BLaER1 (cell line): Measurements from ENCODE around the gene CNTNAP5.

Experiments
- H3K27ac ChIP-seq: shearing (Covaris generic); formaldehyde crosslinking; 2 replicates; pipeline ENCODE4 v1.8.1; 2022
- H3K27me3 ChIP-seq: shearing (Covaris generic); formaldehyde crosslinking; 2 replicates; pipeline ENCODE4 v1.8.1; 2022
- H3K36me3 ChIP-seq: shearing (Covaris generic); formaldehyde crosslinking; 2 replicates; pipeline ENCODE4 v1.8.1; 2022
- H3K4me1 ChIP-seq: shearing (Covaris generic); formaldehyde crosslinking; 2 replicates; pipeline ENCODE4 v1.8.1; 2022
- H3K4me2 ChIP-seq: shearing (Covaris generic); formaldehyde crosslinking; 2 replicates; pipeline ENCODE4 v1.8.1; 2022
- H3K4me3 ChIP-seq: shearing (Covaris generic); formaldehyde crosslinking; 2 replicates; pipeline ENCODE4 v1.8.1; 2022
- H3K9ac ChIP-seq: shearing (Covaris generic); formaldehyde crosslinking; 2 replicates; pipeline ENCODE4 v1.8.1; 2022
- H3K9me3 ChIP-seq: shearing (Covaris generic); formaldehyde crosslinking; 2 replicates; pipeline ENCODE4 v1.8.1; 2022
- H4K20me1 ChIP-seq: shearing (Covaris generic); formaldehyde crosslinking; 2 replicates; pipeline ENCODE4 v1.8.1; 2022
- Cebpa-rat ChIP-seq: shearing (Covaris generic); IDR thresholded peaks from 2 replicates; pipeline ENCODE4 v1.8.1; 2022

Gene CNTNAP5

DNA sequence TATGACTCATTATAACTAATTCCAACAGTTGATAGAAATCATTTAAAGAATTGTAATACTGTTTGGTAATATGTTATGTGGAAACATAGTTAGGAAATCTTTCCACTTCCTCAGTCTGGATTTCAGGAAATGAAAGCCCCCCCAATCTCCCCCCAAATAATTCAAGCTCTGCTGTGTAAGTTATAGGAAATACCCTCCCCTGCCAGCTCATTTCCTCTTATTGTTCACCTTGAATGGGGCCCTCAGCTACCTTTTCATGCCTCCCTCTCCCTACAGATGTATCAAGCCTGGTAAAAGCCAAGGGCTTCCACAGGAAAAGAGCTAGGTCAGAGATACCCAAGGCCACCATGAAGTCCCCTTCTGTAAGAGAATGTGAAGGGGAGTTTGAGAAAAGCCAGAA lies 155.5 kb downstream of the CNTNAP5 start:
- H3K4me1 ChIP-seq = no peaks in the 10 kb centered on the region
- no peaks in the 10 kb centered on the region for H3K36me3 ChIP-seq
- H3K27ac ChIP-seq = no peak overlapping the region
- H3K4me3 ChIP-seq = no peak overlapping the region
- H3K27me3 ChIP-seq = no peaks in the 10 kb centered on the region
- no peak for TF ChIP-seq Cebpa-rat
- H4K20me1 ChIP-seq = no peaks in the 10 kb centered on the region
- H3K9me3 ChIP-seq = no peaks in the 10 kb centered on the region
- no peak overlapping the region for H3K4me2 ChIP-seq
- no peak overlapping the region for H3K9ac ChIP-seq

DNA sequence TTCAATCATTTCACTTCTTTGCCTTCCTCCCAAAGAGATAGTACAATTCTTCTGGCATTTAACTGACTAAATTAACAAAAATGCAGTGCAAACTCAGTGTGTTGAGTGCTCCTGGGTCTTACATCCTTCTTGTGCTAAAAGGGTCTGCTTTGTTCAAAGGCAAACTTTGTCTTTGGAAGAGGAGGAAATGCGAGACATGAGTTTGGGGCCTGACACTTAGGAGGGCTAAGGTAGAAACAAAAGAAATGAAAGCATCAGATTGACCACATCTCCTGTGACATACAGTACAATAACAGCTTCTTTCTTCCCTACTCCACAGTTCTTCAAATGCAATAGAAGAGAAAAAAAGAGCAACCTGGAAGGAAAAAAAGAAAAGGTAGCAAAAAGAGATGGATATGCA lies 161.7 kb downstream of the CNTNAP5 start:
- H3K27ac ChIP-seq = no peak overlapping the region
- H3K27me3 ChIP-seq = no peaks in the 10 kb centered on the region
- H3K9me3 ChIP-seq = no peaks in the 10 kb centered on the region
- no peak overlapping the region for H3K4me2 ChIP-seq
- no peak overlapping the region for H3K9ac ChIP-seq
- H3K4me1 ChIP-seq = no peaks in the 10 kb centered on the region
- H4K20me1 ChIP-seq = no peaks in the 10 kb centered on the region
- no peak overlapping the region for H3K4me3 ChIP-seq
- TF ChIP-seq Cebpa-rat = no peak
- H3K36me3 ChIP-seq = no peaks in the 10 kb centered on the region

GRCh38 chr2:124187948-124188347 lies 162.9 kb downstream of the CNTNAP5 start:
- Histone ChIP-seq H3K4me2 (no peak overlapping the region), H3K9me3 (no peaks in the 10 kb centered on the region), H3K27ac (no peak overlapping the region), H3K36me3 (no peaks in the 10 kb centered on the region), H3K4me1 (no peaks in the 10 kb centered on the region), H3K4me3 (no peak overlapping the region), H3K9ac (no peak overlapping the region), H3K27me3 (no peaks in the 10 kb centered on the region), H4K20me1 (no peaks in the 10 kb centered on the region)
- TF ChIP-seq Cebpa-rat = no peak

GRCh38 chr2:124193706-124194105 lies 168.6 kb downstream of the CNTNAP5 start:
- no peaks in the 10 kb centered on the region for H3K4me1 ChIP-seq
- H3K9me3 ChIP-seq = no peaks in the 10 kb centered on the region
- H3K27me3 ChIP-seq = no peaks in the 10 kb centered on the region
- H4K20me1 ChIP-seq = no peaks in the 10 kb centered on the region
- H3K4me2 ChIP-seq = no peak overlapping the region
- no peak overlapping the region for H3K4me3 ChIP-seq
- no peaks in the 10 kb centered on the region for H3K36me3 ChIP-seq
- TF ChIP-seq Cebpa-rat = no peak
- no peak overlapping the region for H3K27ac ChIP-seq
- no peak overlapping the region for H3K9ac ChIP-seq

- no peak for TF ChIP-seq Cebpa-rat
- no peaks in the 10 kb centered on the region for H3K36me3 ChIP-seq
- no peaks in the 10 kb centered on the region for H3K4me1 ChIP-seq
- no peak overlapping the region for H3K4me3 ChIP-seq
- H3K4me2 ChIP-seq = no peak overlapping the region
- peaks cover 14% of the 10 kb centered on the region for H3K9me3 ChIP-seq
- H3K9ac ChIP-seq = no peak overlapping the region
- no peak overlapping the region for H3K27ac ChIP-seq
- no peaks in the 10 kb centered on the region for H4K20me1 ChIP-seq
- no peaks in the 10 kb centered on the region for H3K27me3 ChIP-seq
Measured at GRCh38 chr2:124201713-124202112, 176.6 kb downstream of the CNTNAP5 start.

DNA sequence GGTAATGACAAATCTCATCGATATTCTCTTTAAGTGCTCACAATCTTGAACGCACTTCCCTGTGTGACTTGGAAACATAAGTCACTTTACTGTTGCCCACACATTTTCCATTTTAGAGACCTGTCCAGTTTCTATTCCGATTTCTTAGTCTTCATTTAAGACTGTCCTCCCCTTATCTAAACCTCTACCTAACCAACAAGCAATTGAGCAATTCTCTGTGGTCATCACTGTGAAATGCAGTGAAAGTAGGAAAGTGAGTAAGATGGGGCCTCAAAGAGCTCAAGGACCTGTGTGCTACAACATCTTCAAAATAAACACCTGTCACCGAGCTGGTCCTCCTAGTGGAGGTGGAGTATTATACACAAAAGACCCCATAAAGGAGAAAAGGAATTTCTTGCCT lies 184.4 kb downstream of the CNTNAP5 start:
- no peaks in the 10 kb centered on the region for H4K20me1 ChIP-seq
- no peak overlapping the region for H3K4me3 ChIP-seq
- peaks cover 12% of the 10 kb centered on the region for H3K9me3 ChIP-seq
- no peak for TF ChIP-seq Cebpa-rat
- H3K27ac ChIP-seq = no peak overlapping the region
- no peaks in the 10 kb centered on the region for H3K4me1 ChIP-seq
- no peaks in the 10 kb centered on the region for H3K36me3 ChIP-seq
- no peak overlapping the region for H3K9ac ChIP-seq
- H3K27me3 ChIP-seq = no peaks in the 10 kb centered on the region
- no peak overlapping the region for H3K4me2 ChIP-seq

- Histone ChIP-seq H3K4me3 (no peak overlapping the region), H3K4me2 (no peak overlapping the region), H3K27me3 (no peaks in the 10 kb centered on the region), H4K20me1 (no peaks in the 10 kb centered on the region), H3K36me3 (no peaks in the 10 kb centered on the region), H3K27ac (no peak overlapping the region), H3K4me1 (no peaks in the 10 kb centered on the region), H3K9me3 (no peaks in the 10 kb centered on the region), H3K9ac (no peak overlapping the region)
- TF ChIP-seq Cebpa-rat = no peak
Measured at GRCh38 chr2:124211461-124211860, 186.4 kb downstream of the CNTNAP5 start.

DNA sequence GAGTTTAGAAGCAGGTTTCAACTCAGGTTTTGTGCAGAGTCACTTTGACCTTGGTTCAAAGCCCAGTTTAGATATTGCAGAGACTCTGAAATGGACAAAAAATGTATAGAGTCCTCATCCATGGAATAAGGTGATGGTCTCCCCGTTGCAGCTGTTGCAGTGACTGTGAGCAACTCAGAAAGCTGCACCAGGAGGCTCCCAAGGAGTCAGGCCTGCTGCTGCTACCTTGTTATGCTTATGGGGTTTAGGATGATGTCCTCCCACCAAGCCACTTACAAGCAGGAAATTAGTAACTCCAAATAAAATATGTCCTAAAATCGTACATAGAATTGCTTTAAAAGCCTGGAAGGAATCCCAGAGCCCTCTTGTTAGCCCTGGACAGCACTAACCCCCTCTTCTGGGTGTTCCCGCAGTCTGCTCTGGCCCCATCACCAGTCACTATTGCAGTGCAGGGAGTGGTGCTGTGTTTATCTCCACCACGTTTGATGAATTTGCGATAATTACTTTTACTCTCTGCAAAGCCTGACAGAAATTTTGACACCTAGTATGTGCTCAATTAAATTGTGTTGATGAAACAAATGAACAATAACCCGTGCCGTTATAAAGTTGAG lies 189.0 kb downstream of the CNTNAP5 start:
- H3K9me3 ChIP-seq = no peaks in the 10 kb centered on the region
- H3K4me3 ChIP-seq = no peak overlapping the region
- no peaks in the 10 kb centered on the region for H3K4me1 ChIP-seq
- H3K27me3 ChIP-seq = no peaks in the 10 kb centered on the region
- H3K36me3 ChIP-seq = no peaks in the 10 kb centered on the region
- TF ChIP-seq Cebpa-rat = no peak
- no peaks in the 10 kb centered on the region for H4K20me1 ChIP-seq
- H3K9ac ChIP-seq = no peak overlapping the region
- H3K4me2 ChIP-seq = no peak overlapping the region
- H3K27ac ChIP-seq = no peak overlapping the region

DNA sequence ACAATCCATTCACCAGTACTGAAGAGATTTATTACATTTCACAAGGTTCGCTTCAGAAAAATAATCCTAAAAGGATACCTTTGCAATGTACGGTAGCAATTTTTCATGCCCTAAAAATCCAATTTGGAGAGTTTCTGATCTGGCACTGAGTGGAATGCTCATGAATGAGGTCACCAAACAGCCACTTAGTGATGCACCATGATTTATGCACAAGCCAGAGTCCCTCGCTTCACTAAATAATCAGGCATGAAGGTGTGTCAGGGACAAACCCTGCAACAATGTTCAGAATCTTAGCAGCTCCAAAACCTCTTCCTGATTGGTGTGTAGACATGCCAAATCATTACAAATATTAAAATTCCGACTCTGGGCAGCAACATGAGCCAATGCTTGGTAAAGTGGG lies 221.1 kb downstream of the CNTNAP5 start:
- Histone ChIP-seq H3K9me3 (no peaks in the 10 kb centered on the region), H3K4me2 (no peak overlapping the region), H4K20me1 (no peaks in the 10 kb centered on the region), H3K27ac (no peak overlapping the region), H3K4me3 (no peak overlapping the region), H3K9ac (no peak overlapping the region), H3K36me3 (no peaks in the 10 kb centered on the region), H3K4me1 (no peaks in the 10 kb centered on the region), H3K27me3 (no peaks in the 10 kb centered on the region)
- TF ChIP-seq Cebpa-rat = no peak

DNA sequence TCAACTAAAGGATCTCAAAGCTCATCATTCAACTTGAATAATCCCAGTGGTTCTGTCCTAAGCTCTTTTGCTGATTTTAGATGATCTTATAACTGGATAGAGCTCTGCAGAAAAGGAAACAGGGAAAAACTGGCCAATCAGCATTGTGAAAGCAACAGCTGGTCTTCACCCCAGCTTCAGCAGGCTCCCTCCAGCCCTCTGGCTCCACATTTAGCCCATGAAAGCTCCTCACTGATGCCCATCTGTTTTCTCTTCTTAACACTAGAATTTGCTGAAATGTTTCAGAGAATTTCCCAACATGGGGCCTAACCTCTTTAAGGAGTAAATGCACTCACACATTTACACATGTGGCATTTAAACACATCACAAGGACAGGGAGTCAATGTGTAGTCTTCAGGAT lies 223.3 kb downstream of the CNTNAP5 start:
- H3K4me3 ChIP-seq = no peak overlapping the region
- H4K20me1 ChIP-seq = no peaks in the 10 kb centered on the region
- no peaks in the 10 kb centered on the region for H3K4me1 ChIP-seq
- H3K4me2 ChIP-seq = no peak overlapping the region
- H3K36me3 ChIP-seq = no peaks in the 10 kb centered on the region
- no peak overlapping the region for H3K27ac ChIP-seq
- H3K9ac ChIP-seq = no peak overlapping the region
- no peaks in the 10 kb centered on the region for H3K27me3 ChIP-seq
- TF ChIP-seq Cebpa-rat = no peak
- H3K9me3 ChIP-seq = no peaks in the 10 kb centered on the region

GRCh38 chr2:124250433-124250832 lies 225.3 kb downstream of the CNTNAP5 start:
- Histone ChIP-seq H3K27me3 (no peaks in the 10 kb centered on the region), H3K27ac (no peak overlapping the region), H3K4me3 (no peak overlapping the region), H4K20me1 (no peaks in the 10 kb centered on the region), H3K9ac (no peak overlapping the region), H3K4me2 (no peak overlapping the region), H3K9me3 (no peaks in the 10 kb centered on the region), H3K36me3 (no peaks in the 10 kb centered on the region), H3K4me1 (no peaks in the 10 kb centered on the region)
- TF ChIP-seq Cebpa-rat = no peak
